Measurements from ENCODE around the gene HDGFL3.

Gene HDGFL3

DNA sequence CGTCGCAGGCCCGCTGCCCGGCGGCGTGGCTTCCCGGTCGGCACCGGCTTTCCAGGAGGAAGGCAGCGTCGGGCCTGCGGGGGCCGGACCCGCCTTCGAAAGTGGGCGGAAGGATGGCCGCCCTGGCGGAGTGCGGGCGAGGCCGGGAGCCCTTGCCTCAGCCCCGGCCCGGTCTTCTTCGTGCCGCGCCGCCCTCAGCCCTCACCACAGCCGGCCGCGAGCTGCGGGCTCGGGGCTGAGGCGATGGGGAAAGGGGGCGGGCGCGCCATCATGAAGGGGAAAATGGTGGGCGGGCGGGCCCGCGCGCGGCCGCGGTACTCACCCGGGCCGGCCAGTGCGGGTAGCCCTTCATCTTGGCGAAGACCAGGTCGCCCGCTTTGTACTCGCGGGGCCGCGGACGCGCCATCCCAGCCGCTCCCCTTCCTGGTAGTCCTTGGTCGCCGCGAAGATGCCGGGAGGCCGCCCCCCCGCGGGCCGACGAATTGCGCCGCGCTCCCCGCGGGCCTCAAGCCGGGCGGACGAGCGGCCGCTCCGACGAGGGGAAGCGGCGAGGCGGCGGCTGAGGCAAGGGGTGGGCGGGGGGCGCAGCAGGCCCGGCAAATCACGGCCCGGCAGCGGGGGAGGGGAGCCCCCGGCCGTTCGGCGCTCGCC, 489 bp downstream of the HDGFL3 start:
- Histone ChIP-seq H3K9me3 (ENCODE audit: low read length) (no peaks in the 10 kb centered on the region), H3K27me3 (ENCODE audit: insufficient read depth, low read length) (no peaks in the 10 kb centered on the region), H2AFZ (ENCODE audit: low read depth, low read length) (peak overlapping the region; percentile 77), H3K36me3 (ENCODE audit: insufficient read depth, low read length) (no peaks in the 10 kb centered on the region), H3K4me1 (ENCODE audit: insufficient read depth, low read length) (peaks cover 31% of the 10 kb centered on the region), H3K4me3 (ENCODE audit: low read length) (peak overlapping the region; percentile 86)

GRCh38 chr15:83206526-83207008, 1.1 kb downstream of the HDGFL3 start:
- Histone ChIP-seq H2AFZ (ENCODE audit: low read depth, low read length) (peak overlapping the region; percentile 77), H3K36me3 (ENCODE audit: insufficient read depth, low read length) (no peaks in the 10 kb centered on the region), H3K4me1 (ENCODE audit: insufficient read depth, low read length) (peaks cover 31% of the 10 kb centered on the region), H3K9me3 (ENCODE audit: low read length) (no peaks in the 10 kb centered on the region), H3K4me3 (ENCODE audit: low read length) (peak overlapping the region; percentile 86), H3K27me3 (ENCODE audit: insufficient read depth, low read length) (no peaks in the 10 kb centered on the region)

GRCh38 chr15:83205725-83206324, 1.8 kb downstream of the HDGFL3 start:
- Histone ChIP-seq H3K27me3 (ENCODE audit: insufficient read depth, low read length) (no peaks in the 10 kb centered on the region), H3K9me3 (ENCODE audit: low read length) (no peaks in the 10 kb centered on the region), H3K4me1 (ENCODE audit: insufficient read depth, low read length) (peaks cover 31% of the 10 kb centered on the region), H3K4me3 (ENCODE audit: low read length) (peak overlapping the region; percentile 86), H3K36me3 (ENCODE audit: insufficient read depth, low read length) (no peaks in the 10 kb centered on the region), H2AFZ (ENCODE audit: low read depth, low read length) (no peak overlapping the region)

- Histone ChIP-seq H3K9me3 (ENCODE audit: low read length) (no peaks in the 10 kb centered on the region), H3K36me3 (ENCODE audit: insufficient read depth, low read length) (peaks cover 5% of the 10 kb centered on the region), H3K4me1 (ENCODE audit: insufficient read depth, low read length) (peaks cover 31% of the 10 kb centered on the region), H3K4me3 (ENCODE audit: low read length) (peak overlapping the region; percentile 86), H2AFZ (ENCODE audit: low read depth, low read length) (no peak overlapping the region), H3K27me3 (ENCODE audit: insufficient read depth, low read length) (no peaks in the 10 kb centered on the region)
These were observed 2.9 kb downstream of the HDGFL3 start for GRCh38 chr15:83204697-83205096.

GRCh38 chr15:83203543-83203942, 4.1 kb downstream of the HDGFL3 start:
- Histone ChIP-seq H3K27me3 (ENCODE audit: insufficient read depth, low read length) (no peaks in the 10 kb centered on the region), H3K9me3 (ENCODE audit: low read length) (no peaks in the 10 kb centered on the region), H3K4me3 (ENCODE audit: low read length) (no peak overlapping the region), H3K4me1 (ENCODE audit: insufficient read depth, low read length) (peaks cover 23% of the 10 kb centered on the region), H3K36me3 (ENCODE audit: insufficient read depth, low read length) (peaks cover 7% of the 10 kb centered on the region), H2AFZ (ENCODE audit: low read depth, low read length) (no peak overlapping the region)

DNA sequence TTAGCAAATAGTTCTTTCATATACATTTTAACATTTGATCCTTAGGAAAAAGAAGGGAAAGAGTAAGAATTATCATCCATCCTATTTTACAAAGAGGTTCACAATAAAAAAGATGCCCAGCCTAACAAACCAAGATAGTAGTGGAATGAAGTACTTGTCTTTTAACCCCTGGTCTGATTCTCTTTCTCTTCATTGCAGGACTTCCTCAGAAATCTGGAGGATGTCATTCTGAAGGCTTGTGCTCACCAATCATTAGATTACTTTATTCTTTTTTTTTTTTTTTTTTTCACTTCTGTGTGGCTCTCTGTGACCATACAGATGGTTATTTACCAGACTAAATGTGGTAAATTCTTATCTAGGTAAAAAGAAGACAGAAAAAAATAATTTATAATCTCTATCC, 7.0 kb downstream of the HDGFL3 start:
- no peak overlapping the region for H3K4me3 ChIP-seq (ENCODE audit: low read length)
- peaks cover 7% of the 10 kb centered on the region for H3K36me3 ChIP-seq (ENCODE audit: insufficient read depth, low read length)
- H3K4me1 ChIP-seq (ENCODE audit: insufficient read depth, low read length) = peaks cover 12% of the 10 kb centered on the region
- H3K9me3 ChIP-seq (ENCODE audit: low read length) = no peaks in the 10 kb centered on the region
- no peaks in the 10 kb centered on the region for H3K27me3 ChIP-seq (ENCODE audit: insufficient read depth, low read length)
- H2AFZ ChIP-seq (ENCODE audit: low read depth, low read length) = no peak overlapping the region

DNA sequence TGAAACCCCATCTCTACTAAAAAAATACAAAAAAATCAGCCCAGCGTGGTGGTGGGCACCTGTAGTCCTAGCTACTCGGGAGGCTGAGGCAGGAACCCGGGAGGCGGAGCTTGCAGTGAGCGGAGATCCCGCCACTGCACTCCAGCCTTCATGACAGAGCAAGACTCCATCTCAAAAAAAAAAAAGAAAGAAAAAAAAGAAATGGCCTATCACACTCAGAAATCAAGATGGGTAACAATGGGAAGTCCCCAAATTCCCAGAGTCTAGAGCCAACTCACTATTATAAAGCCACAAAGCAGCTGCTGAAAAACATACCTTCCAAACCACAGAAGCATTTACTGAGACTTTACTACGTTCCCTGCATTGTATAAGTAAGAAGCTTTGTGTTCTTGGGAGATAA, 7.5 kb downstream of the HDGFL3 start:
- no peak overlapping the region for H3K4me3 ChIP-seq (ENCODE audit: low read length)
- no peaks in the 10 kb centered on the region for H3K27me3 ChIP-seq (ENCODE audit: insufficient read depth, low read length)
- H3K36me3 ChIP-seq (ENCODE audit: insufficient read depth, low read length) = peaks cover 7% of the 10 kb centered on the region
- H3K4me1 ChIP-seq (ENCODE audit: insufficient read depth, low read length) = peaks cover 7% of the 10 kb centered on the region
- H3K9me3 ChIP-seq (ENCODE audit: low read length) = no peaks in the 10 kb centered on the region
- H2AFZ ChIP-seq (ENCODE audit: low read depth, low read length) = no peak overlapping the region

- Histone ChIP-seq H3K27me3 (ENCODE audit: insufficient read depth, low read length) (no peaks in the 10 kb centered on the region), H3K36me3 (ENCODE audit: insufficient read depth, low read length) (peaks cover 11% of the 10 kb centered on the region), H3K4me3 (ENCODE audit: low read length) (no peak overlapping the region), H3K4me1 (ENCODE audit: insufficient read depth, low read length) (no peaks in the 10 kb centered on the region), H3K9me3 (ENCODE audit: low read length) (no peaks in the 10 kb centered on the region), H2AFZ (ENCODE audit: low read depth, low read length) (no peak overlapping the region)
These were observed 8.3 kb downstream of the HDGFL3 start for GRCh38 chr15:83199288-83199687.

- Histone ChIP-seq H3K4me1 (ENCODE audit: insufficient read depth, low read length) (no peaks in the 10 kb centered on the region), H3K9me3 (ENCODE audit: low read length) (peaks cover 7% of the 10 kb centered on the region), H2AFZ (ENCODE audit: low read depth, low read length) (no peak overlapping the region), H3K27me3 (ENCODE audit: insufficient read depth, low read length) (no peaks in the 10 kb centered on the region), H3K36me3 (ENCODE audit: insufficient read depth, low read length) (peaks cover 18% of the 10 kb centered on the region), H3K4me3 (ENCODE audit: low read length) (no peak overlapping the region)
These were observed 9.1 kb downstream of the HDGFL3 start for GRCh38 chr15:83198476-83198875.

DNA sequence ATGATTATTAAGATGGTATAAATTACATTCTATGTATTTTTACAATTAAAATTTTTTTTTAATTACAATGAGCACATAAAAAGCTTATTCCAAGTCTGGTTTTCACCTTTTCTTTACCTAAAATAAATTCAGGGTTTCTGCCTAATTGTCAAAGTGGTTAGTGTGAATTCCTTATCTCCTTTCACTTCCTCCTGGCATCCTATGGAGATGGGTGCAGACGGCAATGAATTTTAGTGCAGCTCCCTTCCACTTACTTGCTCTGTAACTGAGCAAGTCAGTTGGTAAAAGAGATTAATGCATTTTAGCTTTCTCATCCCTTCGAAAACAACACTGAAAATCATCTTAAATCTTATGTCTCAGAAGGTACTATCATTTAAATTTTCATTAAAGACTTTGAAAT, 13.1 kb downstream of the HDGFL3 start:
- H3K4me3 ChIP-seq (ENCODE audit: low read length) = no peak overlapping the region
- H3K27me3 ChIP-seq (ENCODE audit: insufficient read depth, low read length) = no peaks in the 10 kb centered on the region
- H3K9me3 ChIP-seq (ENCODE audit: low read length) = peaks cover 8% of the 10 kb centered on the region
- no peaks in the 10 kb centered on the region for H3K4me1 ChIP-seq (ENCODE audit: insufficient read depth, low read length)
- no peak overlapping the region for H2AFZ ChIP-seq (ENCODE audit: low read depth, low read length)
- H3K36me3 ChIP-seq (ENCODE audit: insufficient read depth, low read length) = peaks cover 16% of the 10 kb centered on the region

DNA sequence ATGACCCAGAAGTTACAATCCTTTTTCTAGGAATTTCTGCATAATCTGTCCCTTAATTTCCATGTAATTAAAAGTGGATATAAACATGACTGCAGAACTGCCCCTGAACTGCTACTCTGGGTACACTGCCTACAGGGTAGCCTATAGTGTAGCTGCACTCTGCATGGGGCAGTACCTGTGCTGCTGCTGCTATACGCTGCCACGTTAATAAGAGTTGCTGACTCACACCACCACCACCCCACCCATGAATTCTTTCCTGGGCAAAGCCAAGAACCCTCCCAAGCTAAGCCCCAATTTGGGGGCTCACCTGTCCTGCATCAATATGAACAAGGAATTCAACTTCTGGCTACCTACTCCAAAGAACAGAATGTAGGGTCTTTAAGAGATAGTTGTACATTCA, 13.9 kb downstream of the HDGFL3 start:
- Histone ChIP-seq H3K36me3 (ENCODE audit: insufficient read depth, low read length) (peaks cover 19% of the 10 kb centered on the region), H3K4me1 (ENCODE audit: insufficient read depth, low read length) (no peaks in the 10 kb centered on the region), H3K27me3 (ENCODE audit: insufficient read depth, low read length) (no peaks in the 10 kb centered on the region), H2AFZ (ENCODE audit: low read depth, low read length) (no peak overlapping the region), H3K9me3 (ENCODE audit: low read length) (peaks cover 8% of the 10 kb centered on the region), H3K4me3 (ENCODE audit: low read length) (no peak overlapping the region)

- no peak overlapping the region for H2AFZ ChIP-seq (ENCODE audit: low read depth, low read length)
- peaks cover 8% of the 10 kb centered on the region for H3K9me3 ChIP-seq (ENCODE audit: low read length)
- peaks cover 24% of the 10 kb centered on the region for H3K36me3 ChIP-seq (ENCODE audit: insufficient read depth, low read length)
- no peaks in the 10 kb centered on the region for H3K4me1 ChIP-seq (ENCODE audit: insufficient read depth, low read length)
- H3K4me3 ChIP-seq (ENCODE audit: low read length) = no peak overlapping the region
- H3K27me3 ChIP-seq (ENCODE audit: insufficient read depth, low read length) = no peaks in the 10 kb centered on the region
These were observed 14.9 kb downstream of the HDGFL3 start for GRCh38 chr15:83192742-83193141.

GRCh38 chr15:83190450-83190849, 17.2 kb downstream of the HDGFL3 start:
- no peak overlapping the region for H2AFZ ChIP-seq (ENCODE audit: low read depth, low read length)
- peaks cover 34% of the 10 kb centered on the region for H3K36me3 ChIP-seq (ENCODE audit: insufficient read depth, low read length)
- H3K4me1 ChIP-seq (ENCODE audit: insufficient read depth, low read length) = no peaks in the 10 kb centered on the region
- H3K27me3 ChIP-seq (ENCODE audit: insufficient read depth, low read length) = no peaks in the 10 kb centered on the region
- H3K4me3 ChIP-seq (ENCODE audit: low read length) = no peak overlapping the region
- H3K9me3 ChIP-seq (ENCODE audit: low read length) = peaks cover 8% of the 10 kb centered on the region

DNA sequence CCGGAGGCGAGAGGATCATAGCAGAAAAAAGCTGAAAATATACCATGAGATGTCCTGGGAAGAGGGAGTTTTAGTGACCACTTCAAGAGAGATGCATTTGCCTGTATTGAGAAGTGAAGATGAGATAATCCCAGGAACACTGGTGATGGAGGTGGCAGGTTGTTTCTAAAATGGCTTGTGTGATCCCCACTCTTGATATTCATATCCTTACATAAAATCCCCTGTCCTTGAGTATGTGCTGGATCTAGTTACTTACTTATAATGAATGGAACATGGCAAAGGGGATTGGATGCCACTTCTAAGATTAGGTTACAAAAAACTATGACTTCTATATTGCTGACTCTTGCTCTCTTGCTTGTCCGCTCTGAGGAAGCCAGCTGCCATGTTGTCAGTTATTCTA, 22.1 kb downstream of the HDGFL3 start:
- H3K9me3 ChIP-seq (ENCODE audit: low read length) = no peaks in the 10 kb centered on the region
- H3K27me3 ChIP-seq (ENCODE audit: insufficient read depth, low read length) = no peaks in the 10 kb centered on the region
- H3K4me3 ChIP-seq (ENCODE audit: low read length) = no peak overlapping the region
- no peaks in the 10 kb centered on the region for H3K4me1 ChIP-seq (ENCODE audit: insufficient read depth, low read length)
- peaks cover 29% of the 10 kb centered on the region for H3K36me3 ChIP-seq (ENCODE audit: insufficient read depth, low read length)
- no peak overlapping the region for H2AFZ ChIP-seq (ENCODE audit: low read depth, low read length)
